Skeletal muscle satellite cell (primary cell): ENCODE measurements around the gene STX16.

Experiments
- H3K27me3 ChIP-seq: 2 replicates; pipeline ENCODE4 v1.7.0; 2013; ENCODE audit warnings: low read length; ENCODE audit not compliant: control insufficient read depth, insufficient read depth
- H3K36me3 ChIP-seq: 2 replicates; pipeline ENCODE4 v1.7.0; 2013; ENCODE audit warnings: mild to moderate bottlenecking, control low read depth, low read length; ENCODE audit not compliant: insufficient read depth
- H3K4me1 ChIP-seq: 2 replicates; pipeline ENCODE4 v1.7.0; 2013; ENCODE audit warnings: low read length; ENCODE audit not compliant: control insufficient read depth, insufficient read depth
- H3K4me2 ChIP-seq: 2 replicates; pipeline ENCODE4 v1.7.0; 2013; ENCODE audit warnings: mild to moderate bottlenecking, low read length
- H3K4me3 ChIP-seq: 2 replicates; pipeline ENCODE4 v1.7.0; 2013; ENCODE audit warnings: low read length
- H3K9ac ChIP-seq: 2 replicates; pipeline ENCODE4 v1.7.0; 2013; ENCODE audit warnings: mild to moderate bottlenecking, low read depth, low read length, moderate library complexity
- H3K9me3 ChIP-seq: replicated peaks from 2 replicates; pipeline ENCODE4 v1.7.0; 2013; ENCODE audit warnings: mild to moderate bottlenecking, control low read depth, low read length

Gene STX16

DNA sequence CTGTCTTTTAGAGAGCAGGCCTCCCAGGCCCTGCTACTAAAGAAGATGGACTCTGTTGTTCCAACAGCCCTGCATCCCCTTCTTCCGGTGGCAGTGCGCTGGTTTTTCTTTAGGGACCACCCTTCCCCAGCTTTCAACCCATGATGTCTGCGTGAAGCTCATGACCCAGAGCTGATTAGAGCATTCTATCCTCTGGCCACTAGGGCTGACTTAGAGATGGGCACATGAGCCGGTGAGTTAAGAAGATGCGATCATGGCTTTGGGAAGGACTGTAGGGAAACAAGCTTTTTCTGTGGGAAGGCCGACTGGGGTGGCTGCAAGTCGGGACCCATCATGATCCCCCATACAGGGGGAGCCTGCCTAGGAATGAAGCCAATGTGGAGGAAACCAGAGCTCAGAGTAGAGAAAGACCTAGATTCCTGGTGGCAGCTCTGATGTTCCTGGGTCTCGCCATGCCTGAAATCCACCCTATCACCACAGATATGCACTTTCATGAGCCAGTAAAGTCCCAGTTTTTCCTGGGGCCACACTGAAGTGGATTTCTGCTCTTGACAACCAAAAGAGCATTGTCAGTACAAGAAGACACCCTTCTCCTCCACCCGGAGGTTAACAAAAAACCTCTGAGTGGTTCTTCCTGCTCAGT is 29.1 kb upstream of the STX16 start:
- H3K9me3 ChIP-seq: no peaks in the 10 kb centered on the region
- H3K4me3 ChIP-seq: no peak overlapping the region
- H3K27me3 ChIP-seq: no peaks in the 10 kb centered on the region
- no peaks in the 10 kb centered on the region for H3K36me3 ChIP-seq
- H3K4me1 ChIP-seq: peaks cover 29% of the 10 kb centered on the region
- H3K4me2 ChIP-seq: no peak overlapping the region
- no peak overlapping the region for H3K9ac ChIP-seq

DNA sequence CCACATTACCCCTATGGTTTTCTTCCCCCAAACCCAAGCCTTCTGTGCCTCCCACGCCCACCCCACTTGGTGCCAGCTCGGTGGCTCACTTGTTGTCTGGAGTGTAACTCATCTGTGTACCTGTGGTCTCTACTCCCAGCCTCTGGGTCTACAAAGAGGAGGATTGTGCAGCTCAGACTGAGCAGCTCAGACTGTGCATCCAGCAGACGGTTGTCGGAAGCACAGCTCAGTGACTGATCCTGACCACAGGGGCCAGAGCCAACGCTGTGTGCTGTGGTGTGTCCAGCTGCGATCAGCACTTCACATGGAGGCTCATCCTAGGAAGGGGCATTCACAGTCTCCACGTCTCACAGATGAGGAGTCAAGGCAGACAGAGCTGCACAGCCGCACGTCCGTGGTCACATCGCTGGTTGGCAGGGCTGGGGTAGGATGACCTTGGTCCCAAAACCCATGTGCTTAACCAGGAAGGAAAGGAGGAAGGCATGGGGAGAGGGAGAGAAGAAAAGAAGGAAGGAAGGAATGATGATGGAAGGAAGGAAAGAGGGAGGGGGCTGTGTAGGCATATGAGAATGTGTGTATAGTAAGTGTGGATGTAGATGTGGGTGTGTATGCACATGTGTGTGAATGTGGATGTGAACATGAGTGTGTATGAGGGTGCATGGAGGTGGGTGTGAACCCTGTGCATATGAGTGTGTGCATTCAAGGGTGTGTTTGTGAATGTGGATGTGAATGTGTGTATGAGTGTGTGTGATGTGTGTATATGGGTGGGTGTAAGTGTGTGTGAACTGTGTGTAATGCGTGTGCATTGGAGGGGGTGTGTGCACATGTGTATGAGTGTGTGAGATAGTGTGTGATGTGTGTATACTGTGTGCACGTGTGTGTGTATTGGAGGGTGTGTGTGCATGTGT is 28.2 kb upstream of the STX16 start:
- H3K9me3 ChIP-seq: no peaks in the 10 kb centered on the region
- no peak overlapping the region for H3K9ac ChIP-seq
- H3K4me1 ChIP-seq: peaks cover 32% of the 10 kb centered on the region
- H3K4me3 ChIP-seq: peak overlapping the region; percentile 30
- no peaks in the 10 kb centered on the region for H3K27me3 ChIP-seq
- peak overlapping the region; percentile 68 for H3K4me2 ChIP-seq
- H3K36me3 ChIP-seq: no peaks in the 10 kb centered on the region

- Histone ChIP-seq H3K4me3 (peak overlapping the region; percentile 30), H3K27me3 (no peaks in the 10 kb centered on the region), H3K4me2 (peak overlapping the region; percentile 68), H3K4me1 (peaks cover 34% of the 10 kb centered on the region), H3K9ac (peak overlapping the region; percentile 48), H3K36me3 (no peaks in the 10 kb centered on the region), H3K9me3 (no peaks in the 10 kb centered on the region)
These were observed 27.3 kb upstream of the STX16 start for GRCh38 chr20:58623579-58624473.

DNA sequence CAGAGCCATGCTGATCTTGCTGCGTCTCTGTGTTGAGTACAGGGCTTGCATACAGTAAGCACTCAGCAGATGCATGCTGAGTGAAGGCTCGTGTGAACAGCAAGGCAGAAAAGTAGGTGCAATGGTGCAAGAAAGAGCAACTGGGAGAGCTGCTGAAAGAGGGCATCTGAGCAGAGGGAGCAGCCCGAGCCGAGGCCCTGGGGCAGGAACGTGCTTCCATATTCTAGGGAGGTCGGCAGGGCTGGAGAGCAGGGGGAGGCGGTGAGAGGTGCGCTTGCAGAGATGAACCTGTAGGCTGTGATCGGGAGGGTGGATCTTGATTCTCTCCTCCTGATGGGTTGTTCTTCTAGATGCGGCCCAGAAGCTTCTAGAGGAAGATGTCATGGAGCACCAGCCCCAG is 26.4 kb upstream of the STX16 start:
- H3K4me3 ChIP-seq: no peak overlapping the region
- no peak overlapping the region for H3K4me2 ChIP-seq
- H3K36me3 ChIP-seq: no peaks in the 10 kb centered on the region
- no peaks in the 10 kb centered on the region for H3K9me3 ChIP-seq
- peaks cover 42% of the 10 kb centered on the region for H3K4me1 ChIP-seq
- H3K9ac ChIP-seq: no peak overlapping the region
- no peaks in the 10 kb centered on the region for H3K27me3 ChIP-seq

GRCh38 chr20:58625585-58625984 is 25.5 kb upstream of the STX16 start:
- H3K4me2 ChIP-seq: no peak overlapping the region
- no peaks in the 10 kb centered on the region for H3K27me3 ChIP-seq
- peaks cover 51% of the 10 kb centered on the region for H3K4me1 ChIP-seq
- no peak overlapping the region for H3K9ac ChIP-seq
- H3K4me3 ChIP-seq: no peak overlapping the region
- no peaks in the 10 kb centered on the region for H3K9me3 ChIP-seq
- no peaks in the 10 kb centered on the region for H3K36me3 ChIP-seq

DNA sequence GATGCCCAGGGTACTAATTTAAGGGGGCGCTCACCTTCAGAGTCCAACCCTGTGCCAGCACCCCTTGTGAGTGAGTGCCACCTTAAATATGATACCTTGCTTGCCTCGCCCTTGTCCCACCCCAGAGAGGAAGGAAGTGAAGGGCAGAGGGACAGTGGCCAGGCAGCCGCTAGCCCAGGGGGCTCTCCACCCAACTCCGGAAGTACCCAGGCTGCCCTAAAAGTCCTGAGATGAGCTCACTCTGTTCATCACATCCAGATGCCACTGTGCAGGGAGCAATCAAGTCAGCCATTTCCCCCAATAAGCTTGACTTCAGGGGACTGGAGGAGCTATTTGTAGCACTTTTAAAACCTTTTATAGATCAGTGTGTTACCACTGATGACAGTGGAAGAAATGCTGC is 25.0 kb upstream of the STX16 start:
- no peaks in the 10 kb centered on the region for H3K36me3 ChIP-seq
- peaks cover 55% of the 10 kb centered on the region for H3K4me1 ChIP-seq
- no peaks in the 10 kb centered on the region for H3K9me3 ChIP-seq
- H3K9ac ChIP-seq: no peak overlapping the region
- no peak overlapping the region for H3K4me3 ChIP-seq
- H3K27me3 ChIP-seq: no peaks in the 10 kb centered on the region
- H3K4me2 ChIP-seq: no peak overlapping the region

DNA sequence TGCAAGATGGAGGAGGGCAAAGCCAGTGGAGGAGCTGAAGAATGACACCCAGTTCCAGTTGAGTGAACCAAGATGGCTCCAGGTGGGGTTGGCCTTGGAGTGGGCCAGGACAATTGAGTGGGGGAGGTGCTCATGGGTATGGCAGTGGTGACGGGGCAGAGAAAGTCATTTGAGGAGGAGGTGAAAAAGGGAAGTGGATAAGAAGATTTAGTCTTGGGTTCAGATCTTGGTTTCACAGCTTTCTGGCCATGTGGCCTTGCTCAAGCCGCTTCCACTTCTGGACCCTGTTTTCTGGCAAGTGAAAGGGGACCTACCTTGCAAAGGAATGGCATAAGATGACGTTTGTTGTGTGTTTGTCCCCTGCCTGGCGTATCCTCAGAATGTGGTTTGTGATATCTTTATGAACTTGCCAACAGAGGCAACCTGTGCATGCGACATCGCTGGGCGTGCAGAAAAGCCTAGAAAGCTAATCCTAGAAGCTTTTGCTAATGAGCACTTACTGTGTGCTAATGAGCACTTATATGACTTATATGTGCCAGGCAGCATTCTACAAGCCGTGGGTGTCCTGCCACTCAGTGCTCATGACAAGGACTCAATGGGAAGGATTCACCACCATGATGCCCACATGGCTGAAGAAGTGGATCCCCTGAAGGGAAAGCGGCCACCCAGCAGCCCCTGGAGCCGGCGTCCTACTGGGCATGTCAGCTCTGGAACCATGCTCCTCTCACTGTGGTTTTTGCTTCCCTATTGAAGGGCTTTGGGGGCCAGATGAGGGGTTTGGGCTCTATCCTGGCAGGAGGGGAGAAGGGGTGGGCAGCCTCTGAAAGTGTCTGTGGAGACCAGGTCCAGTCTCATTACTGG is 23.6 kb upstream of the STX16 start:
- H3K9me3 ChIP-seq: no peaks in the 10 kb centered on the region
- peaks cover 53% of the 10 kb centered on the region for H3K4me1 ChIP-seq
- H3K4me3 ChIP-seq: no peak overlapping the region
- no peaks in the 10 kb centered on the region for H3K27me3 ChIP-seq
- no peak overlapping the region for H3K4me2 ChIP-seq
- no peaks in the 10 kb centered on the region for H3K36me3 ChIP-seq
- no peak overlapping the region for H3K9ac ChIP-seq

GRCh38 chr20:58628491-58629214 is 22.4 kb upstream of the STX16 start:
- Histone ChIP-seq H3K9ac (no peak overlapping the region), H3K4me2 (no peak overlapping the region), H3K9me3 (no peaks in the 10 kb centered on the region), H3K36me3 (no peaks in the 10 kb centered on the region), H3K4me1 (peaks cover 43% of the 10 kb centered on the region), H3K4me3 (no peak overlapping the region), H3K27me3 (no peaks in the 10 kb centered on the region)

DNA sequence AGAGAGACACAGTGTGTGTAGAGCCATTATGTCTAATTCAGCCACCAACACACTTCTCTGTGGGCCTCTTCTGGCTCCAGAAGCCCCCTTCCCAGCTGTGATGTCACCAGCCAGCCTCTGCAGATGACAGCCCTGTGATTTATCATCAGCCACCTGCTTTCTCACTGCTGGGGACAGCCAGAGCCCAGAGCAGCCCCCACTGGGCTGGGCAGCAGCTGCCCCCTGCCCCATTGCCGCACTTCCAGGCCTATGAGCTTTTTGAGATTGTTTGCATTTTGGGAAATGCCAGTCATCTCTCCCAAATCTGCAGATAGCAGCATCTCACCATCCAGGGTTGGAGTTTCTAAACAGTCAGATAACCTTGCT is 21.9 kb upstream of the STX16 start:
- no peaks in the 10 kb centered on the region for H3K36me3 ChIP-seq
- H3K27me3 ChIP-seq: no peaks in the 10 kb centered on the region
- H3K9me3 ChIP-seq: no peaks in the 10 kb centered on the region
- H3K9ac ChIP-seq: peak overlapping the region; percentile 25
- H3K4me3 ChIP-seq: no peak overlapping the region
- peaks cover 38% of the 10 kb centered on the region for H3K4me1 ChIP-seq
- H3K4me2 ChIP-seq: peak overlapping the region; percentile 55

GRCh38 chr20:58630063-58630462 is 21.0 kb upstream of the STX16 start:
- Histone ChIP-seq H3K9me3 (no peaks in the 10 kb centered on the region), H3K27me3 (no peaks in the 10 kb centered on the region), H3K4me2 (peak overlapping the region; percentile 55), H3K4me3 (no peak overlapping the region), H3K4me1 (peaks cover 31% of the 10 kb centered on the region), H3K36me3 (no peaks in the 10 kb centered on the region), H3K9ac (peak overlapping the region; percentile 25)
